Measurements from ENCODE around the gene CLDN19.

The CLDN19 gene, protein sequence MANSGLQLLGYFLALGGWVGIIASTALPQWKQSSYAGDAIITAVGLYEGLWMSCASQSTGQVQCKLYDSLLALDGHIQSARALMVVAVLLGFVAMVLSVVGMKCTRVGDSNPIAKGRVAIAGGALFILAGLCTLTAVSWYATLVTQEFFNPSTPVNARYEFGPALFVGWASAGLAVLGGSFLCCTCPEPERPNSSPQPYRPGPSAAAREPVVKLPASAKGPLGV

DNA sequence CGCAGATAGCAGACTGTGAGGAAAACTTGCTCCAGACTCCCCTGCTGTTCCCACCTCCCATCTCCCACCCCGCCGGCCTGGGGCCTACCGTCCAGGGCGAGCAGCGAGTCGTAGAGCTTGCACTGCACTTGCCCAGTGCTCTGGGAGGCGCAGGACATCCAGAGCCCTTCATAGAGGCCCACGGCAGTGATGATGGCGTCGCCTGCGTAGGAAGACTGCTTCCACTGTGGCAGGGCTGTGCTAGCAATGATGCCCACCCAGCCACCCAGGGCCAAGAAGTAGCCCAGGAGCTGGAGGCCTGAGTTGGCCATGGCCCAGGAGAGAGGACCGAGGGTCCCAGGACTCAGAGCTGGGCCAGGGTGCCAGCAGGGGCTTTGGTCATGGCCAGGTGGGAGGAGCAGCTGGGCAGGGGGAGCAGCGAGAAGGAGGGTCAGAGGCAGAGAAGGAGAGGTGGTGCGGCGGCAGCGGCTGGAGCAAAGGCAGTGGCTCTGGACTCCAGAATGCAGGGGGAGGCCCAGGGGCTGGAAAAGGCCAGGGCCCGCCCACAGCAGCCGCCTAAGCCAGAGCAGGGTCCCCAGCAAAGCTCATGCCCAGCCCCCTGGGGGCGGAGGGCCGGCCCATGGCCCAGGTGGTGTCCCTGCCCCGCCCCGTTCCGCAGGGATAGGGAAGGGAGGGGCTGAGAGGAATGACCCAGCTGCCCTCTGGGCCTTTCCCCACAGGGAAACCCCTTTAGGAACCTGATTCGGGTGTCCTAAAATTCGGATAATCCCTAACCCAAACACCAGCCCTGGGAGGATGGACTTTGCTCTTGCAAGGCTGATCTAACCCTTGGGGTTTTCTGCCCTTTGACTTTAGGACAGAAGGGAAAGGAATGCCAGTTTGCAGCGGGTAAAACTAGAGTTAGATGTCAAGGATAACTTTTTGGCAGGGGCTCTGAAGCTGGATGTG, at the start of gene CLDN19:
Gene CLDN19 (minus strand): TSS at position 484 of the 948 bp plus-strand sequence. CDS start 173 bp downstream, at position 311.
- H3K36me3 Mint-ChIP-seq (ENCODE audit: low read depth) = no peaks in the 10 kb centered on the region
- no peak within 1 kb of the TSS for H3K4me3 Mint-ChIP-seq
- peaks cover 6% of the 10 kb centered on the region for H3K4me1 Mint-ChIP-seq
- DNase-seq = no peak
- H3K9me3 Mint-ChIP-seq = no peaks in the 10 kb centered on the region
- H3K27me3 Mint-ChIP-seq = no peaks in the 10 kb centered on the region
- no peak for ATAC-seq
- H3K27ac Mint-ChIP-seq = no peak within 1 kb of the TSS

DNA sequence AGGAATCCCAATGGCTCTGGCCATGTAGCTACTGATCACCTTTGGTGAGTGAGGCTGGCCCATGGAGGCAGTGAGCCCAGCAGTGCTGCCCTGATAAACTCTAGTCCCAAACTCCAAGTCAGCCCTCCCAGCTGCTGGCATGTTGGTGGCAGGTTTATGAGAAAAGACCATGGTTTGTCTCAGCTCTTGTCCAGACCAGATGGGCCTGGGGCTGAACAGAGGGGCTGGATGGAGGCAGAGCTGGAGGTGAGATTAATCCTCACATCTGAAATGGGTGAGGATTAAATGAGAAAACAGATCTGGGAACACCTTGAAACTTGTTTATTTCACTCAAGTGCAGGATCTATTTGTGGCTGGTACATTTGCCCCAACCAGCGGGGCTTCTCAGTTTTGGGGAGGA, 48.0 kb upstream of the CLDN19 start:
- Mint-ChIP-seq H3K4me3 (no peak overlapping the region), H3K27ac (no peak overlapping the region), H3K4me1 (peaks cover 16% of the 10 kb centered on the region), H3K9me3 (no peaks in the 10 kb centered on the region), H3K36me3 (ENCODE audit: low read depth) (peaks cover 7% of the 10 kb centered on the region), H3K27me3 (no peaks in the 10 kb centered on the region)
- DNase-seq = no peak
- no peak for ATAC-seq

- no peak overlapping the region for H3K27ac Mint-ChIP-seq
- H3K4me1 Mint-ChIP-seq = peaks cover 16% of the 10 kb centered on the region
- H3K9me3 Mint-ChIP-seq = no peaks in the 10 kb centered on the region
- ATAC-seq = no peak
- no peak for DNase-seq
- H3K4me3 Mint-ChIP-seq = no peak overlapping the region
- H3K27me3 Mint-ChIP-seq = no peaks in the 10 kb centered on the region
- H3K36me3 Mint-ChIP-seq (ENCODE audit: low read depth) = peaks cover 14% of the 10 kb centered on the region
Measured at GRCh38 chr1:42786097-42786496, 46.1 kb upstream of the CLDN19 start.

- peak; percentile 55 for ATAC-seq
- no peak within 1 kb of the TSS for H3K27ac Mint-ChIP-seq
Measured at GRCh38 chr1:42784946-42785693, 45.1 kb upstream of the CLDN19 start, which contains the start of gene TMEM269. Gene TMEM269 (plus strand): TSS chr1:42784991. CDS start chr1:42789894, 4,903 bp downstream.

GRCh38 chr1:42784547-42784945, 44.5 kb upstream of the CLDN19 start:
- DNase-seq (no peak), ATAC-seq (no peak)
- Mint-ChIP-seq H3K4me1 (peaks cover 20% of the 10 kb centered on the region), H3K36me3 (ENCODE audit: low read depth) (peaks cover 25% of the 10 kb centered on the region), H3K27ac (no peak overlapping the region), H3K4me3 (no peak overlapping the region), H3K9me3 (no peaks in the 10 kb centered on the region), H3K27me3 (no peaks in the 10 kb centered on the region)

More at GRCh38 chr1:42784946-42785693, 45.1 kb upstream of the CLDN19 start, which contains the start of gene TMEM269:
- DNase-seq = peak; percentile 46
- peak within 1 kb of the TSS; percentile 62 for H3K4me3 Mint-ChIP-seq
- H3K9me3 Mint-ChIP-seq = no peaks in the 10 kb centered on the region
- H3K36me3 Mint-ChIP-seq (ENCODE audit: low read depth) = peaks cover 19% of the 10 kb centered on the region
- H3K4me1 Mint-ChIP-seq = peaks cover 16% of the 10 kb centered on the region
- no peaks in the 10 kb centered on the region for H3K27me3 Mint-ChIP-seq

- Mint-ChIP-seq H3K27ac (no peak overlapping the region), H3K4me1 (peaks cover 22% of the 10 kb centered on the region), H3K9me3 (no peaks in the 10 kb centered on the region), H3K4me3 (no peak overlapping the region), H3K36me3 (ENCODE audit: low read depth) (peaks cover 33% of the 10 kb centered on the region), H3K27me3 (no peaks in the 10 kb centered on the region)
- no peak for ATAC-seq
- no peak for DNase-seq
Measured at GRCh38 chr1:42783092-42783491, 43.1 kb upstream of the CLDN19 start.

- Mint-ChIP-seq H3K27ac (no peak overlapping the region), H3K4me3 (no peak overlapping the region), H3K27me3 (no peaks in the 10 kb centered on the region), H3K36me3 (ENCODE audit: low read depth) (peaks cover 47% of the 10 kb centered on the region), H3K4me1 (peaks cover 12% of the 10 kb centered on the region), H3K9me3 (no peaks in the 10 kb centered on the region)
- DNase-seq (no peak), ATAC-seq (no peak)
Measured at GRCh38 chr1:42780176-42780575, 40.1 kb upstream of the CLDN19 start.

DNA sequence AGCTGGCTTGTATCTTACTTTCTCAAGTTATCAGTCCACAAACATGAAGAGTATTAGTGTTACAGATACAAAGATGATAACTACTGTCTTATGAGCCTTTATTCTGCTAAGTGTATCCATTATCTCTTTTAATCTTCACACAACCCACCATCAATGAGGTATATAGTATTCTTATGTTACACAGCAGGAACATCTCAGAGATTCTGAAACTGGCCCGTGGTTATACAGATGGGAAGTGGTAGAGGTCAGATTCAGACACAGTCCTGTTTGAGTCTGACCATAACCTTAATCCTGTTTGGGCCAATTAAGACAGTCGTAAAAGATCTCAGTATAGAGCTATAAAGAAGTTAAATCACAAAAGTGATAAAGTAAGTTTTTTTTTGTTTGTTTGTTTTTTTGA, 39.7 kb upstream of the CLDN19 start:
- ATAC-seq (no peak), DNase-seq (no peak)
- Mint-ChIP-seq H3K4me1 (peaks cover 11% of the 10 kb centered on the region), H3K27me3 (no peaks in the 10 kb centered on the region), H3K27ac (no peak overlapping the region), H3K36me3 (ENCODE audit: low read depth) (peaks cover 52% of the 10 kb centered on the region), H3K4me3 (no peak overlapping the region), H3K9me3 (no peaks in the 10 kb centered on the region)

- no peak for ATAC-seq
- Mint-ChIP-seq H3K4me3 (no peak overlapping the region), H3K27me3 (no peaks in the 10 kb centered on the region)
Measured at GRCh38 chr1:42777852-42778251, 37.8 kb upstream of the CLDN19 start.

DNA sequence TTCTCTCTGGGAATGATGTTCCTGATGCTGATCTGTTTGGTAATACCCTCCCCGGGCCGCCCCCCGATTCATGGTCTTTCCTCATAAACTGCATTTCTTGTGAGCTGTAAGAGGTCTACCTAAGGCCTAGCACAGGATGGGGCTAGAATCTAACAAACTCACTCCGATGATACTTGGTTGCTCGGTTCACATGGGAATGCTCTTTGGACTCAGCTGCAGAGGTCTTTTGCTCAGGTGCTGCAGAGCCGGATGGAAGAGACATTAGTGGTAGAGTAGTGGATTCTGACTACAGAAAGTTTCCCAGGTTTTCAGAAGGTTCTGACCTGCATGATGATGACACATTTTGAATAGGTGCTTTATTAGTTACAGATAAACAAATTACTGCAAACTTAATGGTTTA, 36.5 kb upstream of the CLDN19 start:
- Mint-ChIP-seq H3K9me3 (no peaks in the 10 kb centered on the region), H3K27ac (no peak overlapping the region), H3K4me1 (peaks cover 21% of the 10 kb centered on the region), H3K4me3 (no peak overlapping the region), H3K36me3 (ENCODE audit: low read depth) (peaks cover 55% of the 10 kb centered on the region), H3K27me3 (no peaks in the 10 kb centered on the region)
- ATAC-seq (no peak), DNase-seq (no peak)

More at GRCh38 chr1:42777852-42778251, 37.8 kb upstream of the CLDN19 start:
- peak; percentile 23 for DNase-seq
- H3K36me3 Mint-ChIP-seq (ENCODE audit: low read depth) = peaks cover 56% of the 10 kb centered on the region
- no peak overlapping the region for H3K27ac Mint-ChIP-seq
- no peaks in the 10 kb centered on the region for H3K9me3 Mint-ChIP-seq
- peaks cover 15% of the 10 kb centered on the region for H3K4me1 Mint-ChIP-seq

- DNase-seq = no peak
- Mint-ChIP-seq H3K27me3 (no peaks in the 10 kb centered on the region), H3K4me1 (peaks cover 26% of the 10 kb centered on the region), H3K27ac (no peak overlapping the region), H3K4me3 (no peak overlapping the region), H3K9me3 (no peaks in the 10 kb centered on the region), H3K36me3 (ENCODE audit: low read depth) (peaks cover 54% of the 10 kb centered on the region)
- ATAC-seq = no peak
Measured at GRCh38 chr1:42774928-42775526, 35.0 kb upstream of the CLDN19 start.

DNA sequence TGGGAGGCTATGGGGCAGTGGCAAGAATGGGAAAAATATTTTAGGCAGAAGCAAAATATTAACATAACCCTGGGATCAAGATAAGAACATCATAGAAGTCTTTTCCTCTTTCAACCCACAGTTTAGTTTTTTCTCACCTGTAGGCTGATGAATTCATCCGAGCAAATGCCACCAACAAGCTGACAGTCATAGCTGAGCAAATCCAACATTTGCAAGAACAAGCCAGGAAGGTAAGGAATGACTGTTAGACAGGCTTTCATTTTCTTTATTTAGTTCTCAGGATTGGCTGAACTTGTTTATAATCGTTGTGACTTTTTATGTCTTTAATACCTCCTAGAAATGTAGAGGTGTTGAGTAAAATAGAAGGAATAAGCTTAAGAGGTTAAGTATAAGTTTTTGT, 33.4 kb upstream of the CLDN19 start:
- no peak for ATAC-seq
- Mint-ChIP-seq H3K4me1 (peaks cover 34% of the 10 kb centered on the region), H3K9me3 (no peaks in the 10 kb centered on the region), H3K27ac (peak overlapping the region; percentile 1), H3K27me3 (no peaks in the 10 kb centered on the region), H3K4me3 (no peak overlapping the region), H3K36me3 (ENCODE audit: low read depth) (peaks cover 49% of the 10 kb centered on the region)
- no peak for DNase-seq

GRCh38 chr1:42769811-42770210, 29.8 kb upstream of the CLDN19 start:
- Mint-ChIP-seq H3K27me3 (no peaks in the 10 kb centered on the region), H3K27ac (no peak overlapping the region), H3K36me3 (ENCODE audit: low read depth) (peaks cover 28% of the 10 kb centered on the region), H3K4me3 (no peak overlapping the region), H3K4me1 (peaks cover 38% of the 10 kb centered on the region), H3K9me3 (no peaks in the 10 kb centered on the region)
- DNase-seq (no peak), ATAC-seq (no peak)

DNA sequence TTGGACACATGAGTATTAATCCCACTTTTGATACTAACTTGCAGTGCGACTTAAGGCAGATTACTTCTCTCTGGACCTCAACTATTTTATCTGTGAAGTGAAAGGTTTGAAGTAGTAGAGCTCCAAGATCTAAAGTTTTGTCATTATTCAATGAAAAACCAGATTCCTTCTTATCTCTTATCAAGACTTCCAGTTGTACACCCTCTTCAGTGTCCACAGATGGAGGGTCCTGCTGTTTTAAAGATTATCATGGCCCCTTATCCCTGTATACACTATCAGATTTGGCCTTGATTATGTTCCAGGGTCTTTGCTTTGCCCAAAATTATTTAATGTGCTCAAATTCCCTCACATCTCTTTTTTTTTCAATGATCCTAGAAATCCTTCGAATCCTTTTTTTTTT, 28.1 kb upstream of the CLDN19 start:
- no peaks in the 10 kb centered on the region for H3K9me3 Mint-ChIP-seq
- H3K27ac Mint-ChIP-seq = peak overlapping the region; percentile 80
- ATAC-seq (no peak), DNase-seq (no peak)
- H3K27me3 Mint-ChIP-seq = no peaks in the 10 kb centered on the region
- H3K4me1 Mint-ChIP-seq = peaks cover 37% of the 10 kb centered on the region
- peaks cover 21% of the 10 kb centered on the region for H3K36me3 Mint-ChIP-seq (ENCODE audit: low read depth)
- H3K4me3 Mint-ChIP-seq = no peak overlapping the region
